ENCODE data around the gene MAP4K1. TPM values are rescaled to one million over a fixed set of nuclear protein-coding genes. Genes with fewer than 3 reads are reported as not detected.
A peak's percentile ranks its signal among the peaks of the same experiment; 100 is the strongest.

Gene MAP4K1
- total RNA-seq, 1 donor from 2014 or later: 9.0 TPM

GRCh38 chr19:38544569-38545315, 73.0 kb downstream of the MAP4K1 start:
- DNase-seq (ENCODE audit: low spot score): no peak

DNA sequence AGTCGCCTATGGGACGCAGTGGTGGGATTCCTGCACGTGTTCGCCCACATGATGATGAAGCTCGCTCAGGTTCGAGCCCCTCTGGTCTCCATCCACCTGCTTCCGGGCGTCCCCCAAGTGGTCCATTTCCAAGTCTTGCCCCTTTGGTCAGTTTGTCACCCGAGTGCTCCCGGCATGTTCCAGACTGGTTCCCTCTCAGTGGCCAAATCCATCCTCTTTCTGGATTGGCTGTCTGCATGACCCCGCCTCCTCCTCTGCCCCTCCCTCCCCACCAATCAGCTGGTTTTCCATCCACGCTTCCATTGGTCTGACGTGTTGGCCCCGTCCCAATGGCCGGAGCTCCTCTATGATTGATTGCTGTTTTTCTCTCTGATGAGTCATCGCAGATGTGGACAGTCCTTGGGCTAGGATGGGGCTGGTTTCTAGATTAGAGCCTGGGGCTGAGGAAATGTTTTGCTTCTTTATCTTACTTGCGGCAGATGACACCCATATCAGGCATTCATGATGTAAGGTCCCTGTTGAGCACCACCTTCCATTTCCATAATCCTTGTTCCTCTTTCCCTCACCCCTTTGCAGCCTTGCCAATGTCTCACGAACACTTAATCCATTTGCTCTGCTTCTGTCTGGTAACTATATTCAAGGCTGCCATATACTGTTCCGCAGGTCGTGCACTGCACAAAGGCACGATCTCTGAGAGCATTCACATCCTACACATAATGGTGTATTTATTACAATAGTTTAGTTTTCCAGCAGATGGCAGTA, 73.8 kb downstream of the MAP4K1 start:
- peak; percentile 66 for DNase-seq (ENCODE audit: low spot score)

DNA sequence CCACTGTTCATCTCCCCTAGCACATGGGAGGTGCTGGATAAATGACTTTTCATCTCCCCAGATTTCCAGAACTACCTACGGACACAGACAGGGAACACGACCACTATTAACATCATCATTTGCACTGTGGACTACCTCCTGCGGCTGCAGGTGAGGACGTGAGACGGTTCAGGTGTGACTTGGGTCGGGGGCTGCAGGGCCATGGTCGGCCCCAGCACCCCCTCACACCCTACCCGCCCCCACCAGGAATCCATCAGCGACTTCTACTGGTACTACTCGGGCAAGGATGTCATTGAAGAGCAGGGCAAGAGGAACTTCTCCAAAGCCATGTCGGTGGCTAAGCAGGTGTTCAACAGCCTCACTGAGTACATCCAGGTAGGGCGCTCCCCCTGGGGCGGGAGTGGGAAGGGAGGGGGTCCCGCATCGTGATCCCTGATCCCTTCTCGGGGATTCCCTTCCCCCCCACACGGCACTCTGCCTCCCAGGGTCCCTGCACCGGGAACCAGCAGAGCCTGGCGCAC, 74.4 kb downstream of the MAP4K1 start:
- DNase-seq (ENCODE audit: low spot score): no peak

DNA sequence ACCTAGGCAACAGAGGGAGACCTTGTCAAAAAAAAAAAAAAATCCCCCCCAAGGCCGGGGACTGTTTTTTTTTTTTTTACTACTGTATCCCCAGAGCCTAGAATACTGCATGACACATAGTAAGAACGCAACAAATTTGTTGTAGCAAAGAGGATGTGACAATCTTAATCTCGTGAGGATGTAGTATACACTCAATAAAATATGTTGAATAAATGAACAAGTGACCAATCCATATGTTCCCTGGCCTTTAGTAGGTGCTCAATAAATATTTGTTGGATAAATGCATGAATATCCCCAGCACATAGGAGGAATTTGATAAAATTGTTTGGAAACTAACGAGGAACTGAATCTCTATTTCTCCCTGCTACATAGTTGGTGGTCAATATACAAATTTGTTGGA, 75.7 kb downstream of the MAP4K1 start:
- DNase-seq (ENCODE audit: low spot score): no peak

- DNase-seq (ENCODE audit: low spot score): no peak
Observed at GRCh38 chr19:38539751-38540150, 78.0 kb downstream of the MAP4K1 start.

DNA sequence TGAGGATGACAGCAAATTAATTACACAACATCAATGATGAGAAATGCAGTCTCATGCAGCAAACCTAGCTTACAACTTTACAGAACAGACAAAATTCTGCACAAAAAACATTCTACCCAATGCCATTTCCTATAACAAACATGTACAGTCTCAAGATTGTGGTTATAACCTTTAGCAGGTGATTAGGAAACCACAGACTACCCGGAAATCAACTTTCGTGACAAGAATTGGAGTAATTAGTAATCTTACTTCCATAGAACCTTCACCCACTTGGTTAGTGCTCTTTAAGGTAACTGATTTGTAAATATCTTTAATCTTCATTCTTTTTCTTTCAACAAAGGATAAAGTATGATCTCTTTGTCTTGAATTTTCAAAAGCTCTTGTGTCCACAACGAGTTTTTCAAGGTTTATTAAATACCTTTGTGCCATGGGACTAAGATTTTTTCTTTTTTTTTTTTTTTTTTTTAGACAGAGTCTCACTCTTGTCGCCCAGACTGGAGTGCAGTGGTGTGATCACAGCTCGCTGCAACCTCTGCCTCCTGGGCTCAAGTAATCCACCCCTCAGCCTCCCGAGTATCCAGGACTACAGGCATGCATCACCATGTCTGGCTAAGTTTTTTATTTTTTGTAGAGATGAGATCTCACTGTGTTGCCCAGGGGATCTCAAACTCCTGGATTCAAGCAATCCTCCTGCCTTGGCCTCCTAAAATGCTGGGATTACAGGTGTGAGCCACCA, 78.8 kb downstream of the MAP4K1 start:
- no peak for DNase-seq (ENCODE audit: low spot score)

DNA sequence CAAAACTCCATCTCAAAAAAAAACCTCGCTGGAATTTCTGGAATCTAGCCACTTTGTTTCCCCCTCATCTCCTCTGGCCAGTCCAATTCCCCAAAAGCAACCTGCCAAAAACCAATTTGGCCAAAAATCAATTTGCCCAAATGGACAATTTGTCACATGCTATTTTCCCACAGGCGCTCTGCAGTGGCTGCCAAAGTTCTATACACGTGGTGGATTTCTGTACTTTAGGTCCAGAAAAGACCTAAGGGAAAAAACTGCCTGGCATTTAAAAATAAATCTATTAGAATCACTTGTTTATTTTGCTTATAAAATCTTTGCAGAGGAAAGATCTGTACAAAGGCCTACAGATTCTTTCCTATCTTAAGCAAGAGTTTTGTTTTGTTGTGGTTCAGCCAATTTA, 79.4 kb downstream of the MAP4K1 start:
- no peak for DNase-seq (ENCODE audit: low spot score)

Other genes starting within 250 kb of the MAP4K1 start
- 139 TPM for gene PSMD8, start 243.4 kb downstream of the MAP4K1 start, total RNA-seq
- gene GGN, start 229.9 kb downstream of the MAP4K1 start, total RNA-seq: 0.86 TPM
- 2.1 TPM for gene SPRED3, start 229.3 kb downstream of the MAP4K1 start, total RNA-seq
- gene FAM98C, start 214.9 kb downstream of the MAP4K1 start, total RNA-seq: 23.8 TPM
- 1.7 TPM for gene RASGRP4, start 191.7 kb downstream of the MAP4K1 start, total RNA-seq
- gene RYR1, start 184.3 kb downstream of the MAP4K1 start, total RNA-seq: 3.4 TPM
- 322 TPM for gene EIF3K, start 1.2 kb upstream of the MAP4K1 start, total RNA-seq
- gene ACTN4, start 29.7 kb upstream of the MAP4K1 start, total RNA-seq: 656 TPM
- gene CAPN12, start 126.5 kb upstream of the MAP4K1 start, total RNA-seq: 27.6 TPM
- not detected for gene LGALS7, start 155.6 kb upstream of the MAP4K1 start, total RNA-seq
- not detected for gene LGALS7B, start 171.2 kb upstream of the MAP4K1 start, total RNA-seq
- gene LGALS4, start 195.0 kb upstream of the MAP4K1 start, total RNA-seq: 9.2 TPM
- 175 TPM for gene ECH1, start 213.8 kb upstream of the MAP4K1 start, total RNA-seq
- 295 TPM for gene HNRNPL, start 232.0 kb upstream of the MAP4K1 start, total RNA-seq